Astrocyte (in vitro differentiated cells and primary cell): ENCODE data around the gene LASP1NB.

ENCODE experiments used
- EZH2 ChIP-seq: IDR thresholded peaks from 2 replicates; pipeline ENCODE4 v1.6.1; 2012; ENCODE audit warnings: mild to moderate bottlenecking, low read length, inconsistent platforms; ENCODE audit not compliant: insufficient read depth
- TF ChIP-seq, protein P1 (sequence below): IDR thresholded peaks from 2 replicates; pipeline ENCODE4 v1.5.1; 2011; ENCODE audit warnings: low read depth, mild to moderate bottlenecking, inconsistent platforms, low read length, moderate library complexity; ENCODE audit not compliant: insufficient read depth

DNA sequence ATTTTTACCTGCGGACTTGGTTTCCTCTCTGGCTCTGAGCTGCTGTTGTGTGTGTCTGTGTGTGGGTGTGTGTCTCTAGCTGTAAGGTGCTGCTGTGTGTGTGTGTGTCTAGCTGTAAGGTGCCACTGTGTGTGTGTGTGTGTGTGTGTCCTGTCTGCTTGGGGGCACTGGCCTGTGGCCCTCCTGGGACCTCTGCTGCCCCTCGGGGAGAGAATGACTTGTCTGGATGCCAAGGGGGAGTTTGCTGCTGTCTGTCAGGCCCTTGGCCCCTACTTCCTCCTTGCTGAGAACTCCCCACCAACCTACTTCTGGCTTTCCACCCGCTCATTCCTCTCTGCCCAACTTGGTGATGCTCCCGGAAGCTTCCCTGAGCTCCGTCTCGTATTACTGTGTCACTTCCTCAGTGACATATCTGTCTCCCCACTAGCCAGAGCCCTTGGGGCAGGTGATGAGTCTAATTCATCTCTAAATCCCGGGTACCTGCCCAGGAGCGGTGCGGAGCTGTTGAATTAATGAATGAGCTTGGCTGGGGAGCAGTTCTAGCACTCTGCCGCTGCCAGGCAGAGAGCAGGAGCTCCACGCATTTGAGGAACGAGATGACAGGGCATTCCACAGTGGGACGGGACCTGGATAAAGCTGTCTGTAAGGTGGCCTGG is 3.5 kb upstream of the LASP1NB start:
- TF ChIP-seq EZH2 = no peak
- TF ChIP-seq, protein P1, sequence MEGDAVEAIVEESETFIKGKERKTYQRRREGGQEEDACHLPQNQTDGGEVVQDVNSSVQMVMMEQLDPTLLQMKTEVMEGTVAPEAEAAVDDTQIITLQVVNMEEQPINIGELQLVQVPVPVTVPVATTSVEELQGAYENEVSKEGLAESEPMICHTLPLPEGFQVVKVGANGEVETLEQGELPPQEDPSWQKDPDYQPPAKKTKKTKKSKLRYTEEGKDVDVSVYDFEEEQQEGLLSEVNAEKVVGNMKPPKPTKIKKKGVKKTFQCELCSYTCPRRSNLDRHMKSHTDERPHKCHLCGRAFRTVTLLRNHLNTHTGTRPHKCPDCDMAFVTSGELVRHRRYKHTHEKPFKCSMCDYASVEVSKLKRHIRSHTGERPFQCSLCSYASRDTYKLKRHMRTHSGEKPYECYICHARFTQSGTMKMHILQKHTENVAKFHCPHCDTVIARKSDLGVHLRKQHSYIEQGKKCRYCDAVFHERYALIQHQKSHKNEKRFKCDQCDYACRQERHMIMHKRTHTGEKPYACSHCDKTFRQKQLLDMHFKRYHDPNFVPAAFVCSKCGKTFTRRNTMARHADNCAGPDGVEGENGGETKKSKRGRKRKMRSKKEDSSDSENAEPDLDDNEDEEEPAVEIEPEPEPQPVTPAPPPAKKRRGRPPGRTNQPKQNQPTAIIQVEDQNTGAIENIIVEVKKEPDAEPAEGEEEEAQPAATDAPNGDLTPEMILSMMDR = no peak
